Measurements from ENCODE around the gene NOL4.
"Not testable (repeated sequence)": the region's sequence is repeated elsewhere in the genome, so short reads cannot be mapped to it uniquely, and the experiment has no call there.

Gene NOL4

GRCh38 chr18:34224423-34225217 is at the start of gene NOL4:
TSS of gene NOL4 (minus strand) at chr18:34224913. CDS start at chr18:34223253, 1,660 bp downstream.
- peak; percentile 66 for DNase-seq

GRCh38 chr18:34266029-34266428 is 41.3 kb upstream of the NOL4 start:
- DNase-seq = not testable (repeated sequence)

GRCh38 chr18:34261865-34262780 is 37.4 kb upstream of the NOL4 start:
- no peak for DNase-seq

GRCh38 chr18:34258176-34258575 is 33.5 kb upstream of the NOL4 start:
- DNase-seq = no peak

- no peak for DNase-seq
Measured at GRCh38 chr18:34251919-34252318, 27.2 kb upstream of the NOL4 start.

- DNase-seq = no peak
Measured at GRCh38 chr18:34248727-34249126, 24.0 kb upstream of the NOL4 start.

GRCh38 chr18:34242739-34243138 is 18.0 kb upstream of the NOL4 start:
- DNase-seq = no peak

GRCh38 chr18:34233781-34234388 is 9.2 kb upstream of the NOL4 start:
- DNase-seq = not testable (repeated sequence)

GRCh38 chr18:34225218-34225553 is 473 bp upstream of the NOL4 start:
- no peak for DNase-seq

- DNase-seq = peak; percentile 19
Measured at GRCh38 chr18:34223893-34224422, 755 bp downstream of the NOL4 start.

- DNase-seq = no peak
Measured at GRCh38 chr18:34223164-34223892, 1.4 kb downstream of the NOL4 start.

- DNase-seq = peak; percentile 57
Measured at GRCh38 chr18:34222307-34223163, 2.2 kb downstream of the NOL4 start.

- peak; percentile 70 for DNase-seq
Measured at GRCh38 chr18:34221971-34222306, 2.8 kb downstream of the NOL4 start.

GRCh38 chr18:34220081-34220815 is 4.5 kb downstream of the NOL4 start:
- no peak for DNase-seq

GRCh38 chr18:34219651-34220050 is 5.1 kb downstream of the NOL4 start:
- DNase-seq = peak; percentile 20

GRCh38 chr18:34212511-34212910 is 12.2 kb downstream of the NOL4 start:
- DNase-seq = no peak

- no peak for DNase-seq
Measured at GRCh38 chr18:34207344-34207851, 17.3 kb downstream of the NOL4 start.

- no peak for DNase-seq
Measured at GRCh38 chr18:34203866-34204265, 20.8 kb downstream of the NOL4 start.

GRCh38 chr18:34196256-34196655 is 28.5 kb downstream of the NOL4 start:
- DNase-seq = no peak

- no peak for DNase-seq
Measured at GRCh38 chr18:34194239-34194638, 30.5 kb downstream of the NOL4 start.

Measured in NCI-H2029 treated with DMSO at 0.1 percent for 48 hours (cell line).